ENCODE data around the gene MRPS18C. TPM values are rescaled to one million over a fixed set of nuclear protein-coding genes. Genes with fewer than 3 reads are reported as not detected.

The MRPS18C gene
- total and polyA plus RNA-seq, 9 of the 15 experiments (the other 6 are each of a cell fraction or from before 2014, with no cell fraction given) = 54.3 to 390 (median 138) TPM

DNA sequence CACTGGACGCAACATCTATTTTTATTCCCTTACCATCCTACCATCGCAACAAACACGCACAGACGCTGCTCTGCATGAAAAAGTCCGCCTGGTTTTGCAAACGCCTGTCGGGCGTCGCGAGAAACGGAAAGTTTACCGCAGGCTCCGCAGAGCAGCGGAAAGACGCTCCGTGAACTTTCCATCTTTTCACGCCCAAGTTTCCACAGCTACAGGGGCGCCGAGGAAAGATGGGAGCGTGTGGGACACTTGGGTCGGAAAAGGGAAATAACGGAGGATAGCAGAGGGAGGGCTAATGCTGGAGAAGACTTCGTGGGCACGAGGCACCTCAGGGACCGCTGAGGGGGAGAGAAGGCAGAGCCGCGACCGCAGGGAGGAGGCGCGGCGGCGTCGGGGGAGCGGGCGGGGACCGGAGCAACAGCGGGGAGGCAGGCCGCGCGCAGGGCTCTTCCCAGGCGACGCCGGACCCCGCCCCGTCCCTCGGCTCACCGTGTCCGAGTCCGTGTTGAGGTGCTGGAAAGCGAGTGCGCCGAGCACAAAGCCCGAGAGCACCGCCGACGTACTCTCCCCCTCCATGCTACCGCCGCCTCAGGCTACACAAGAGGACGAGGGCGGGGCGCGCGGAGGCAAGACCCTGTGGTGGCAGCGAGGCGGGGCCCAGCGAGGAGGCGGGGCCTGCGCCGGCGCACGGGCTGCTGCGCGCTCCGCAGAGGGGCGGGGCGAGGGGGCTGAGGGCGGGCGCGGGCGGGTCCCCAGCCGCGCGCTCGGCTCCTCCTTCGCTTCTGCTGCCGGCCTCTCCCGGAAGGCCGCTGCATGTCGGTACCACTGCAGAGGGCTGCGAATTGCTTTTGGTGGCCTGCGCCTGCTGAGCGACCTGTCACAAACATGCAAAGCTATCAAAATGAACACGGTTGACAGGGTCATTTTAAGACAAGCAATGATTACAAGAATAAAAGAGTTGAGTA lies 28.9 kb downstream of the MRPS18C start, which contains the start of gene ABRAXAS1 (continued):
- TF ChIP-seq MGA (IDR thresholded peaks at IDR 0.05) (peak; percentile 99), FOS (IDR thresholded peaks at IDR 0.05; ENCODE audit: extremely low read depth, insufficient read length) (no peak), ZNF436 (CRISPR knock-in tag; IDR thresholded peaks at IDR 0.05) (no peak), TSC22D4 (tag; IDR thresholded peaks at IDR 0.05) (no peak), TEAD4 (IDR thresholded peaks at IDR 0.05; ENCODE audit: low read length) (0 out of 2 replicates have a peak, but pooled peaks have one; percentile 22), TEAD4 (CRISPR knock-in tag; IDR thresholded peaks at IDR 0.05; ENCODE audit: borderline replicate concordance) (no peak), ADNP (tag; IDR thresholded peaks at IDR 0.05) (no peak), BRCA1 (IDR thresholded peaks at IDR 0.05) (no peak), BRCA1 (CRISPR knock-in tag; IDR thresholded peaks at IDR 0.05) (no peak)
- TF ChIP-seq, protein P1, sequence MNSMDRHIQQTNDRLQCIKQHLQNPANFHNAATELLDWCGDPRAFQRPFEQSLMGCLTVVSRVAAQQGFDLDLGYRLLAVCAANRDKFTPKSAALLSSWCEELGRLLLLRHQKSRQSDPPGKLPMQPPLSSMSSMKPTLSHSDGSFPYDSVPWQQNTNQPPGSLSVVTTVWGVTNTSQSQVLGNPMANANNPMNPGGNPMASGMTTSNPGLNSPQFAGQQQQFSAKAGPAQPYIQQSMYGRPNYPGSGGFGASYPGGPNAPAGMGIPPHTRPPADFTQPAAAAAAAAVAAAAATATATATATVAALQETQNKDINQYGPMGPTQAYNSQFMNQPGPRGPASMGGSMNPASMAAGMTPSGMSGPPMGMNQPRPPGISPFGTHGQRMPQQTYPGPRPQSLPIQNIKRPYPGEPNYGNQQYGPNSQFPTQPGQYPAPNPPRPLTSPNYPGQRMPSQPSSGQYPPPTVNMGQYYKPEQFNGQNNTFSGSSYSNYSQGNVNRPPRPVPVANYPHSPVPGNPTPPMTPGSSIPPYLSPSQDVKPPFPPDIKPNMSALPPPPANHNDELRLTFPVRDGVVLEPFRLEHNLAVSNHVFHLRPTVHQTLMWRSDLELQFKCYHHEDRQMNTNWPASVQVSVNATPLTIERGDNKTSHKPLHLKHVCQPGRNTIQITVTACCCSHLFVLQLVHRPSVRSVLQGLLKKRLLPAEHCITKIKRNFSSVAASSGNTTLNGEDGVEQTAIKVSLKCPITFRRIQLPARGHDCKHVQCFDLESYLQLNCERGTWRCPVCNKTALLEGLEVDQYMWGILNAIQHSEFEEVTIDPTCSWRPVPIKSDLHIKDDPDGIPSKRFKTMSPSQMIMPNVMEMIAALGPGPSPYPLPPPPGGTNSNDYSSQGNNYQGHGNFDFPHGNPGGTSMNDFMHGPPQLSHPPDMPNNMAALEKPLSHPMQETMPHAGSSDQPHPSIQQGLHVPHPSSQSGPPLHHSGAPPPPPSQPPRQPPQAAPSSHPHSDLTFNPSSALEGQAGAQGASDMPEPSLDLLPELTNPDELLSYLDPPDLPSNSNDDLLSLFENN (IDR thresholded peaks at IDR 0.05; ENCODE audit: low read depth in 2 of 2, low read length in 2 of 2) = no peak
